ENCODE results near the gene HINT2.

Gene HINT2

GRCh38 chr9:35842020-35842745 is 27.3 kb upstream of the HINT2 start:
- no peak overlapping the region for H3K9ac ChIP-seq
- TF ChIP-seq Cebpa-rat (IDR thresholded peaks at IDR 0.05), result no peak
- no peak overlapping the region; the same call in 1 of the 2 replicates for H3K27ac ChIP-seq
- H4K20me1 ChIP-seq, result peaks cover 13% of the 10 kb centered on the region
- H3K9me3 ChIP-seq, result no peaks in the 10 kb centered on the region
- no peaks in the 10 kb centered on the region for H3K27me3 ChIP-seq
- peaks cover 73% of the 10 kb centered on the region for H3K4me1 ChIP-seq
- H3K4me3 ChIP-seq, result no peak overlapping the region
- peak overlapping the region; percentile 79 for H3K4me2 ChIP-seq
- peaks cover 2% of the 10 kb centered on the region; the same call in 1 of the 2 replicates for H3K36me3 ChIP-seq

- H4K20me1 ChIP-seq, result peaks cover 13% of the 10 kb centered on the region
- no peak overlapping the region for H3K4me3 ChIP-seq
- H3K4me2 ChIP-seq, result peak overlapping the region; percentile 79
- H3K27ac ChIP-seq, result peak overlapping the region; percentile 50; the same call in 1 of the 2 replicates
- no peak for TF ChIP-seq Cebpa-rat (IDR thresholded peaks at IDR 0.05)
- peaks cover 67% of the 10 kb centered on the region for H3K4me1 ChIP-seq
- no peaks in the 10 kb centered on the region; the same call in 1 of the 2 replicates for H3K36me3 ChIP-seq
- H3K27me3 ChIP-seq, result no peaks in the 10 kb centered on the region
- H3K9ac ChIP-seq, result peak overlapping the region; percentile 49; the same call in 1 of the 2 replicates
- H3K9me3 ChIP-seq, result no peaks in the 10 kb centered on the region
These were observed 26.7 kb upstream of the HINT2 start for GRCh38 chr9:35841645-35841900.

- H3K27me3 ChIP-seq, result no peaks in the 10 kb centered on the region
These were observed 26.2 kb upstream of the HINT2 start for GRCh38 chr9:35840881-35841644.

GRCh38 chr9:35839926-35840325 is 25.1 kb upstream of the HINT2 start:
- no peak for TF ChIP-seq Cebpa-rat (IDR thresholded peaks at IDR 0.05)
- H3K4me2 ChIP-seq, result peak overlapping the region; percentile 79; the same call in 1 of the 2 replicates
- no peaks in the 10 kb centered on the region for H3K27me3 ChIP-seq
- peaks cover 7% of the 10 kb centered on the region; the same call in 1 of the 2 replicates for H4K20me1 ChIP-seq
- peaks cover 52% of the 10 kb centered on the region for H3K4me1 ChIP-seq
- no peaks in the 10 kb centered on the region for H3K9me3 ChIP-seq
- H3K4me3 ChIP-seq, result no peak overlapping the region
- no peak overlapping the region for H3K9ac ChIP-seq
- H3K27ac ChIP-seq, result no peak overlapping the region
- peaks cover 12% of the 10 kb centered on the region; the same call in 1 of the 2 replicates for H3K36me3 ChIP-seq

More at GRCh38 chr9:35840881-35841644, 26.2 kb upstream of the HINT2 start:
- H3K9ac ChIP-seq, result peak overlapping the region; percentile 49; the same call in 1 of the 2 replicates
- peaks cover 13% of the 10 kb centered on the region for H4K20me1 ChIP-seq
- H3K4me3 ChIP-seq, result no peak overlapping the region
- peaks cover 62% of the 10 kb centered on the region for H3K4me1 ChIP-seq
- peak overlapping the region; percentile 79 for H3K4me2 ChIP-seq
- no peaks in the 10 kb centered on the region for H3K9me3 ChIP-seq
- TF ChIP-seq Cebpa-rat (IDR thresholded peaks at IDR 0.05), result no peak
- H3K27ac ChIP-seq, result peak overlapping the region; percentile 50
- peaks cover under 1% of the 10 kb centered on the region; the same call in 1 of the 2 replicates for H3K36me3 ChIP-seq

- peaks cover 45% of the 10 kb centered on the region for H3K4me1 ChIP-seq
- H3K27ac ChIP-seq, result no peak overlapping the region
- H4K20me1 ChIP-seq, result no peaks in the 10 kb centered on the region; the same call in 1 of the 2 replicates
- H3K4me2 ChIP-seq, result no peak overlapping the region
- H3K9ac ChIP-seq, result no peak overlapping the region
- no peaks in the 10 kb centered on the region for H3K27me3 ChIP-seq
- no peaks in the 10 kb centered on the region for H3K9me3 ChIP-seq
- H3K36me3 ChIP-seq, result peaks cover 12% of the 10 kb centered on the region; the same call in 1 of the 2 replicates
- no peak for TF ChIP-seq Cebpa-rat (IDR thresholded peaks at IDR 0.05)
- no peak overlapping the region for H3K4me3 ChIP-seq
These were observed 21.8 kb upstream of the HINT2 start for GRCh38 chr9:35836595-35836994.

GRCh38 chr9:35835766-35836165 is 20.9 kb upstream of the HINT2 start:
- TF ChIP-seq Cebpa-rat (IDR thresholded peaks at IDR 0.05), result no peak
- Histone ChIP-seq H3K9ac (no peak overlapping the region), H3K36me3 (peaks cover 12% of the 10 kb centered on the region; the same call in 1 of the 2 replicates), H3K4me2 (no peak overlapping the region), H3K4me3 (no peak overlapping the region), H4K20me1 (no peaks in the 10 kb centered on the region), H3K27ac (no peak overlapping the region), H3K4me1 (peaks cover 37% of the 10 kb centered on the region), H3K9me3 (no peaks in the 10 kb centered on the region), H3K27me3 (no peaks in the 10 kb centered on the region)

GRCh38 chr9:35835216-35835632 is 20.4 kb upstream of the HINT2 start:
- no peak overlapping the region for H3K4me2 ChIP-seq
- no peaks in the 10 kb centered on the region for H4K20me1 ChIP-seq
- TF ChIP-seq Cebpa-rat (IDR thresholded peaks at IDR 0.05), result no peak
- peaks cover 33% of the 10 kb centered on the region for H3K4me1 ChIP-seq
- H3K36me3 ChIP-seq, result peaks cover 12% of the 10 kb centered on the region; the same call in 1 of the 2 replicates
- H3K9me3 ChIP-seq, result no peaks in the 10 kb centered on the region
- H3K4me3 ChIP-seq, result no peak overlapping the region
- H3K9ac ChIP-seq, result no peak overlapping the region
- no peak overlapping the region for H3K27ac ChIP-seq
- no peaks in the 10 kb centered on the region for H3K27me3 ChIP-seq

- Histone ChIP-seq H3K4me2 (peak overlapping the region; percentile 78), H3K9ac (no peak overlapping the region), H4K20me1 (no peaks in the 10 kb centered on the region), H3K27ac (peak overlapping the region; percentile 49; the same call in 1 of the 2 replicates), H3K9me3 (no peaks in the 10 kb centered on the region), H3K36me3 (peaks cover 12% of the 10 kb centered on the region; the same call in 1 of the 2 replicates), H3K4me1 (peaks cover 34% of the 10 kb centered on the region), H3K27me3 (no peaks in the 10 kb centered on the region), H3K4me3 (no peak overlapping the region)
- TF ChIP-seq Cebpa-rat (IDR thresholded peaks at IDR 0.05), result no peak
These were observed 19.7 kb upstream of the HINT2 start for GRCh38 chr9:35834260-35835215.

GRCh38 chr9:35832814-35833213 is 18.0 kb upstream of the HINT2 start:
- no peaks in the 10 kb centered on the region for H3K9me3 ChIP-seq
- TF ChIP-seq Cebpa-rat (IDR thresholded peaks at IDR 0.05), result no peak
- H3K9ac ChIP-seq, result peak overlapping the region; percentile 48; the same call in 1 of the 2 replicates
- H3K4me1 ChIP-seq, result peaks cover 42% of the 10 kb centered on the region
- peaks cover 12% of the 10 kb centered on the region; the same call in 1 of the 2 replicates for H3K36me3 ChIP-seq
- H3K4me3 ChIP-seq, result no peak overlapping the region
- no peaks in the 10 kb centered on the region for H4K20me1 ChIP-seq
- H3K27ac ChIP-seq, result 0 out of 2 replicates have a peak overlapping the region, but pooled peaks have one; percentile 49
- no peaks in the 10 kb centered on the region for H3K27me3 ChIP-seq
- H3K4me2 ChIP-seq, result peak overlapping the region; percentile 78
